Fibroblast of skin of right quadriceps (primary cell): ENCODE measurements around the gene DNAJB2.

Source experiments
- DNase-seq: peaks from one replicate; pipeline ENCODE4 v3.0.0-alpha.2; 2013

Gene DNAJB2

DNA sequence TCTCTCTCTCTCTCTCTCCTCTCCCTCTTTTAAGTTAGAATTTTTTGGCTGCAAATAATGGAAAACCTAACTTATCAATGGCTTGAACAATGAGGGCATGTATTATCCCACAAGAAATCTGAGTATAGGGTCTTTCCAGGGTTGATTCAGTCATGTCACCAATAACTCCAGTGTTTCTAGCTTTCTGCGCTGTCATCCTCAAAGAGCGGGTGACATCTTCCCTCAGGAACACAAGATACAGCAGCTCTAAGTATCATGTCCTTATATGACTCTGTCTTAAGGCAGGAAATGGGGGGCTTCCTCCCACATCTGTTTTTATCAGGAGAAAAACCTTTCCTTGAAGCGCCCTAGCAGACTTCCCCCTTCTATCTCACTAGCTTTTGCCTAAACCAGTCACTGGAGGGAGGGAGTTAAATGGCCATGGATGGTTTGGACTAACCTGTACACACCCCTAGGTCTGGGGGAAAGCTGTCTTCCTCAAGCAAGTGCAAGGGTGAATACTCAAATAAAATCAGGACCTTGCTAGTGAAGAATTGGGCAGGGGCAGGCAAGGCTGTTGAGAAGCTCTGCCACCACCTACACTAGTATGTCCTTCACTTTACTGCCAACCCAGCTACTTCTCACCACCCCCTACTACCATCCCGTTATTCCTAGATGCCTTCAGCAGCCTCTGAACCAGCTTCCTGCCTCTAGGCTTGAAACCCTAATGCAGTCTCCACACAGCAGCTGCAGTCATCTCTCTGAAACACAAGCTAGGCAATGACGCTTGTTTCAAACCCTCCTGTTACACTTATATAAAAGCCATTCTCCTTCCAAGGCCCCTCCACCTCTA lies 17.9 kb upstream of the DNAJB2 start:
- DNase-seq: no peak

DNA sequence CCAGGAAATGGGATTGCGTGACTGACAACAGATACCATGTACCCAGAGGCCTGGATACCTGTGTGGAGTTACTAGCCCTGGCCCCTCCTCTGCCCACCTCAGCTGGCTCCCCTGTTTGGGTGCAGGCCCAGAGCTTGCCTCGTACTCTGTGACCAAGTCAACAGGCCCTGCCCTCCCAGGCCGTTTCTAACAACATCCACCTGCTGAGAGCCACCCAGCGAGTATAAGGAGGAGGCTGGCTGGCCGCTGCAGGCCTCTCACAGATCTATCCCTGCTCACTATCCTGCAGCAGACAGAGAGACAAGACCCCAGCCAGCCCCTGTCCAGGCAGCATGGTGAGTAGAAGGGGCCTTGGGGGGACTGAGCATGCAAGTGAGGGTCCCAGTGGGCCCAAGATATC lies 12.9 kb upstream of the DNAJB2 start:
- DNase-seq: no peak

DNA sequence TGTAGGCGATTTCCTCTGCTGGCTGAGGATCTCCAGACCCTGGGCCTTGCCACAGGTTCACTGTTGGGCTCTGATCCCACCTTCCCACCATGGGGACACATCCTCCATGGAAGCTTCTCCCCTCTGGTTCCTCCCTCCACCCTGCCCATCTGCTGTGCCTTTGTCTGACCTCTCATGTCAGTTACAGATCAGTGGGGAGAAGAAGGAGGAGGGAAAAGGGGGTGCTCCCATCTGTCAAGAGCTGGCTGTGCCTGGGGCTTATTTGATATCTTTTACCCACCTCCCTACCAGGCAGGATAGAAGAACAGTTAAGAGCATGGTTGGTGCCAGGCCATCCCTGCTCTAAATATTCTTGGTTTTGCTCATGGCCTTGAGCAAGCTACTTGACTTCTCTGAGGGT lies 12.3 kb upstream of the DNAJB2 start:
- DNase-seq: no peak

DNA sequence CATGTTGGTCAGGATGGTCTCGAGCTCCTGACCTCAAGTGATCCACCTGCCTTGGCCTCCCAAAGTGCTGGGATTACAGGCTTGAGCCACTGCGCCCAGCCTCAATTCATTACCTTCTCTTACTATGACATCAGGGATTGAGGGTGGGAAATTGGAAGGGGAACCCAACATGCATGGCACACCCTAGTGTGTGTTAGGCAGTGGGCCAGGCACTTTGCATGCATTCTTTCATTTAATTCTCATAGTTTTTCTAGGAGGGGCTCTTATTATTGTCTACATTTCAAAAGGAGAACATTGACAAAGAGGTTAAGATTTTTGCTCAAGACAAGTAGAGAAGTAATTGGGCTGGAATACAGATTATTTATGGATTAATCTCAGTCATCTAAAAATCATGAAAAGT lies 10.9 kb upstream of the DNAJB2 start:
- no peak for DNase-seq

DNA sequence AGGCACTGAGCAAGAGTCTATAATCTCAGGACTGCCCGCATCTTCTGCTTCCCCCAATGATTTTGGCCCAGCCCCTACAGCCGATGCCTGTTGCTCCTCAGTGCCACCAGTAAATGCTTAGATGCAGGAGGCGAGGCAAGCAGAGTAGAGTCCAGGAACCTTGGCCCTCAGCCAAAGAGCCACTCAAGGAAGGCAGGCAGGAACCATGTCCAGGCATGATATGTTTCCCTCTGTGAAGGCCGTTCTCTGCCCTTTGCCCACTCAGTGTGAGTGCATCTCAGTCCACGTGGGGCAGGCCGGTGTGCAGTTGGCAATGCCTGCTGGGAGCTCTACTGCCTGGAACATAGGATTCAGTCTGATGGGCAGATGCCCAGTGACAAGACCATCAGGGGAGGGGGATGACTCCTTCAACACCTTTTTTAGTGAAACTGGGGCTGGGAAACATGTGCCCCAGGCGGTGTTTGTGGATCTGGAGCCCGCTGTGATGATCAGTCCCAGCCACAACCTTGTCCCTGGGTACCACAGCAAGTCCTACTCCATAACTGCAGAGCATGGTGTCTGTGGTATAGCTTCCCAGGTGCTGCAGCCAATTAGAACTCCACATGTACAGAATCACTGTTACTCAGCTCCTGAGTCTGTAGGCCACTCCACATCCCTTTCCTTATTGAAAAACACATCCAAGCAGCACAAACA lies 9.7 kb upstream of the DNAJB2 start:
- DNase-seq: no peak

DNA sequence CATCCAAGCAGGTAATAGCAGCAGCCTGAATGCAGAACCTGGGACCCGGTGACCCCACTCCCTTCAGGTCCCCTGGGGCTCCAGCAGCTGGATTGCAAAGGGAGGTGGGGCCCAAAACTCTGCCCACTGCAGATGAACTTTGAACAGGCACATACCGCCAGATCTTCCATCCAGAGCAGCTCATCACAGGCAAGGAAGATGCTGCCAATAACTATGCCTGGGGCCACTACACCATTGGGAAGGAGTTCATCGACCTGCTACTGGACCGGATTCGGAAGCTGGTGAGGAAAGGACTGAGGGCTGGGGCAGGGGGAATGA lies 9.2 kb upstream of the DNAJB2 start:
- DNase-seq: no peak

DNA sequence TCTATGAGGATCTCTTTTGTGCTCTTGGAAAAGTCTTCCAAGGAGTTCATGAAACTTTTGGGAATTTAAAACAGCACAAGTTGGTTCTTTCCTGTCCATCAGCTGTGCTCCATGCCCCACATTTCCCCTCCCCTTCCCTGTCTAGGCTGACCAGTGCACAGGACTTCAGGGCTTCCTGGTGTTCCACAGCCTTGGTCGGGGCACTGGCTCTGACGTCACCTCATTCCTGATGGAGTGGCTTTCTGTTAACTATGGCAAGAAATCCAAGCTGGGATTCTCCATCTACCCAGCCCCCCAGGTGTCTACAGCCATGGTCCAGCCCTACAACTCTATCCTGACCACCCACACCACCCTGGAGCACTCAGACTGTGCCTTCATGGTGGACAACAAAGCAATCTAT lies 8.1 kb upstream of the DNAJB2 start:
- no peak for DNase-seq

DNA sequence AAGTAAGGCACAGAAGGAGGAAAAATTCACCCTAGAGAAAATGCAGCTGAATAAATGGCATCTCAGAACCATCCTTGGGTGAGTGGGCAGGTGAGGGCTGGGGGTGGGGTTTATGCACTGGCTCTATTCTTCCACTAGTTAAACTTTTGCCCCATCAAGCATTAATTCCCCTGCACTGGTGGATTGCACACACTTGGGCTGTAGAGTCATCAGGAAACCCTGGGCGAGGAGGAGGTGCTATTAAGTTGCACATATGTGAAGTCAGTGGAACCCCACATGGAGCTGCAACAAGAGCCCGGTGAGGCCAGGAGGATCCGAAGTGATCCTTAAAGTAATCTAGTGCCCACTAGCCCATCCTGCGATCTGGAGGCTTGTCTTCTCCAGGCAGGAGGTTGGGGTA lies 6.8 kb upstream of the DNAJB2 start:
- DNase-seq: no peak

DNA sequence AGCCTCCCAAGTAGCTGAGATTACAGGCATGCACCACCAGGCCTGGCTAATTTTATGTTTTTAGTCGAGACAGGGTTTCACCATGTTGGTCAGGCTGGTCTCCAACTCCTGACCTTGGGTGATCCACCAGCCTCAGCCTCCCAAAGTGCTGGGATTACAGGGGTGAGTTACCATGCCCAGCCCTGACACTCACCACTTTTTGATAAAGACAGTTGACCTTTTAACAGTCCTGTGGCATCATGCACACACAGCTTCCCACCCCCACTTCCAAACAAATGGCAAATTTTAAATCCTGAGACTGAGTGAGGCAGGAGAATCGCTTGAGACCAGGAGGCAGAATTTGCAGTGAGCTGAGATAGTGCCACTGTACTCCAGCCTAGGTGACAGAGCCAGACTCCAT lies 6.2 kb upstream of the DNAJB2 start:
- no peak for DNase-seq

DNA sequence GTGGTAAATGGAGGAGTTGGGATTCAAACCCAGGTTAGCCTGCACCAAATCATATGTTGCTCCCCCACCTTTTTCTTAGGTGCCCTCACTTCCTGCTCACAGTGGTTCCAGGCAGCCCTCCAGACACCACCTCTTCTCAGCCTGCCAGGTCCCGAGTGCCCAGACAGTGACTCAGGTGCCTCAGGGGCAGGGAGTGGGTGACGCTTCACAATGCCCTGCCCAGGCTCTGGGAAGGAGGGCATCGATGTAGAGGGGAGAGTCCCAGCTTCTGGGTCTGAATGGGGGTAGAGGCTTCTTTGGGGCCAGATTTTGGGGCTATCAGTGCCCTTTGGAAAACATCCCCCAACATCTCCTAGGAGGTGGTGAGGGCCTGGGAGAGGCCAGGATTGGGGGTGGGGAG lies 5.2 kb upstream of the DNAJB2 start:
- no peak for DNase-seq

DNA sequence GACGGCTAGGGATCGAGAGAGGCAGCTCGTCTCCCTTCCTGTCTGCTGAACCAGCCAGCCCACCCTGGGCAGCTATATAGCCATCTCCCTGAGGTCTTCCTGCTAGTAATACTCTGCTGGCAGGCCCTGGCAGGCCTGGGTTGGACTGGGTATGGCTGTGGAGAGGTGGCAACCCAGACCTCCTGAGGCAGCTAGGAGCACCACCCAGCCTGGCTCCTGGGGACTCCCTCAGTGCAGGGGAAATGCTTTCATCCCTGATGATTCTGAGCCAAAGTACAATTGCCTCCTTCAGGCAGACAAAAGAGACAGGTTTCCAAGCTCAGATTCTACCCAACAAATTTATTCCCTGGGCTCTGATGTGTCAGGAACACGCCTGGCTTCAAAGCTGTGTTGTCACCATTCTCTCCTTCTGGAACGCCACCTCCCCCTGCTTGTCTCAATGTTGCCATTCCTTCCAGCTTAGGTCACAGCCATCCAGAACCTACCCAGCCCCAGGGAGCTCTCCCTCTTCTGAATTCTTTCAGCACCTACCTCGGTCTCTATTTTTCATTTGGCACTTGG lies 4.7 kb upstream of the DNAJB2 start:
- peak; percentile 86 for DNase-seq

DNA sequence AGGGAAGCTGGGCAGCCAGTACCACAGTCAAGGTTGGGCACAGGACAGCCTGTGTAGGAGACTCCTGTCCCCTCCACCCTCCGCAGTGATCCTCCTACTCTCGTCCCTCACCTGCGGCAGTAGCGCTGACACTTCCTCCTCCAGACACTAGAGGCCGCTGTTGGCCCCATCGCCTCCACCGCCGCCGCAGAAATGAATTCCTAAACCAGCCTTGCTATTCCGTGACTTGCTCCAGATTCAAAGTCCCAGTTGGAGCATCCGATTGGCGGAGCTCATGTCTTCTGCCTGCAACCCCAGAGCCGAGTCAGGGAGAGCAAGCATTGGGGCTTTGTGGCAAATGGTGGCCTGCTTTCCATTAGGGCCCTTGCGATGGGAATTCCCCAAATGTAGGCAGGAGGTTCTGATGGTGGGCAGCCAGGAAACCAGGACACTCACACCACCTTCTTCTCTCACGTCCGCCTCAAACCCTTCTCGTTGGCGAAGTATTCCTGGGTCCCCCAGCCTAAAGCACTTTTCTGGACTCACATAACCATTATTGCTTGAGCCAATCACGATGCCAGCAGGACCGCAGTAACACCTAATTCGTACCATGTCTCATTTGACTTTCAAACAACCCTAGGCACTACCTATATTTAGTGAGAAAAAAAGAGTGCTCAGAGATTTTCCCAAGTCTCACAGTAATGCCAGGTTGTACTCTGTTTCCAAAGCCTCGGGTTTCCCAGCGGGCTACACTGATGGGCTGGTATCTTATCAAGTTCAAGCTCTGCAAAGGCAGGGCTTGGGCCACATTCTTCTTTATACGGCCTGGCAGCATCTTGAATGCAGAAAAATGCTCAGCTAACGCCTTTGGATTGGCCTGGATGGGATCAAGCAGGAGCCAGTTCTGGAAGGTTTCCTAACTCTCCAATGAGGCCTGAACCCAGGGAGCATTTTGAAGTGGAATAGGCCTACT lies 1.2 kb upstream of the DNAJB2 start:
- DNase-seq: peak; percentile 83

DNA sequence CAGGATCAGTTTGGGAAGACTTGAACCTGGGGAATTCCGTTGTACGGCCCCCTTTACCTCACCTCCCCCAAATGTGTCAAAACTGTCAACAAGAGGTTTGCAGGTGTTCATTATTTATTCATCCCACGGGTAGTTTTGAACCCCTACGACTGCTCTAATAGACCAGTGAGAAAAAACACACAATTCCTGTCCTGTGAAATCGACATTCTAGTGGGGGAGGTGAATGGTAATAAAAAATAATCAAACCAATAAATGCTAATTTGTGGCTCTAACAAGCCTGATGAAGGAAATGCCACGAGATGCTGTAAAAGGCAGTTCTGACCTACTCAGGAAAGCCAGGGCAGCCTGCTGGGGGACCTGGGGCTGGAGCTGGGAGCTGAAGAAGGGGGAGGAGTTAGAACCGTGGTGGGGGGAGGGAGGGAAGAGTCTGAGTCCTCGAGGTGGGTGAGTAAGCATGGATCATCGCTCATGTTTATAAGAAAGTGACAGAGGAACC lies 463 bp upstream of the DNAJB2 start:
- DNase-seq: no peak

DNA sequence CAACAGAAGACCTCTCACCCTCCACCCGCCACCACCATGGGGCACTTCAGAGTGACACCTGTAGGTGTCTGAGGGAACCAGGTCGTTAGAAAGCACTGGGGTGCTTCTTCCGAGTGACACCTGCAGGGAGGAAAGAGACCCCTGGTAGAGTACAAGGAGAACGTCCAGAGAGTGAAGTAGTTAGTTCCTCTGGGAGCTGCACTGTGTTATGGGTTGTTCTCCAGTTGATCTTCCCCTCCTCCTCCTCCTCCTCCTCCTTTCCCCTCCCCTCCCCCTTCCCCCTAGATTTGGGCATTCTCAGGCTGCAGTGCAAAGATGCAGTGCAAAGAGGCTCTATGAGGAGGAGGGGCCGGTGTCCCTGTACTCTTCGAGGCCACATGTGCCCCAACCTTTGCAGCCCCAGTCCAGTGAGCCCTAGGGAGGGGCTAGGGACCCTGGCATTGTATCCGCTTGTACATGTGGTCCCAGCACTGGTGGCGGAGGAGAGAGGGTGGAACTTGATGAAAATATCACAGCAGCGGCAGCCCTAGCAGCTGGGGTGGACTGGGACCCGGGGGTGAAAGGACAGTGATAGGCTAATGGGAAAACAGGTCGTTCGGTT lies 850 bp downstream of the DNAJB2 start:
- no peak for DNase-seq

DNA sequence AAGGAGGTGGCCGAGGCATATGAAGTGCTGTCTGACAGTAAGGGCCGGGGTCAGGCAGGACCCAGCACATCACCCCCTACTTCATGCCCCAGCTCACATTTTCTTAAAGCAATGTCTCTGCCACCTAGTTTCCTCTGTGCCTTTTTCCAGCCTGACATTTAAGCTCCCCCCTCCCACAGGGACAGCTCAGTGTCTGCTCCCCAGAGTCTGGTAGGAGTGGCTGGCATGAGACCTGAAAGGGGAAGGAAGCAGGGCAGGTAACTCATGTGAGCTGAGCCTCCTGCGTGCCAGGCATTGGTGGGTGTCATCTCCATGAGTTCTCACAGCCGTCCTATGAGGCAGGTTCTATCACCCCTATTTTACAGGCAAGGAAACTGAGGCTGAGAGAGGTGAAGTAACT lies 1.5 kb downstream of the DNAJB2 start:
- DNase-seq: no peak

DNA sequence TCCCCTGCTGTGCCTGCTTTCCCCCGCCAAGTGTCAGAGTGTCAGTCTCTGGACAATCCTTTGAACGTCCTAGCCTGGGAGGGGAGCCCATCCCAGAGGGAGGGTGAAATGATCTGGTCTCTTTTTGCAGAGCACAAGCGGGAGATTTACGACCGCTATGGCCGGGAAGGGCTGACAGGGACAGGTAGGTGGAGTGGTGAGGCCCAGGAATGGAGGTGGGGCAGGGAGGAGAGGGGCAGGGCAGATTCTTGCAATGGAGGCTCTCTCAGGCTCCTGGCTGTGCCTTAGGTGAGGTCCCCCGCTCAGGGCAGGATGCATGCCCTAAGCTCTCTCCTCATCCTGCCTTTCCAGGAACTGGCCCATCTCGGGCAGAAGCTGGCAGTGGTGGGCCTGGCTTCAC lies 2.4 kb downstream of the DNAJB2 start:
- no peak for DNase-seq

DNA sequence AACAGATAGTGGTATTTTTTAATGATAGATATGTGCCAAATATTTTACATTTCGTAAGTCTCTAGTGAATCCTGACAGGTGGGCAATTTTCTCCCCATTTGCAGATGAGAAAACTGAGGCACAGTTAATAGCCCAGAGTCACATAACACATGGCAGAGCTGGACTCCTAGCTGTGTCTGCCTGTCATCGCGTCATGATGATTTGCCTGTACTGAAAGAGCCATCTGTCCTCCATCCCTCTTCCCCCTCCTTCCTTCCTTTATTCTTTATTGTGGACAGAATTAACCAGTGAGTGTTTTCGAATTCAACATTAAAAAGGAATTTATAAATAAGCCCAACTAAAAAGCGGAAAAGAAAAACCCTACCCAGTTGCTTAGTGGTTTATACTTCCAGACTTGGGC lies 3.2 kb downstream of the DNAJB2 start:
- DNase-seq: no peak

DNA sequence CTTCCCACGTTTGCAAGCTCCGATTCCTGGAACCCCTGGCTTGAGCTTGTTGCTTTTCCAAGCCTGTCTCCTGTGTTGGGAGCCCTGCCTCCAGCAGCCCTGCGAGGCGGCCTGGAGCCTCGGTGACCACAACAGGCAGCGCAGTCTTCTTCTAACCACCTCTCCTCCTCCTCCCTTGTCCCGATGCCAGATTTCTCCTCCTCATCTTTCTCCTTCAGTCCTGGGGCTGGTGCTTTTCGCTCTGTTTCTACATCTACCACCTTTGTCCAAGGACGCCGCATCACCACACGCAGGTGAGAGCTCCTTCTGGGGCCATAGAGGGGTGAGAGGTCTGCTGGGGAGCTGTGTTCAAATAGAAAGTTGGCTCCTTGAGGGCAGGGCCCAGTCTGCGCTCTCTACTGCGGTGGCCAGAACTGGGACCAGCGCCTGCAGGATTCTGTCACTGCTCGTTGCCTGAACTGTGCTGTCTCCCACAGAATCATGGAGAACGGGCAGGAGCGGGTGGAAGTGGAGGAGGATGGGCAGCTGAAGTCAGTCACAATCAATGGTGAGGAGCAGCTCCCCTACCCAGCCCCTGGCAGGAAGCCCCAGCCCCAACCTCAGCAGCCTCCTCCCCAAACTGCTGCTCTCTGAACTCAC lies 3.9 kb downstream of the DNAJB2 start:
- no peak for DNase-seq

DNA sequence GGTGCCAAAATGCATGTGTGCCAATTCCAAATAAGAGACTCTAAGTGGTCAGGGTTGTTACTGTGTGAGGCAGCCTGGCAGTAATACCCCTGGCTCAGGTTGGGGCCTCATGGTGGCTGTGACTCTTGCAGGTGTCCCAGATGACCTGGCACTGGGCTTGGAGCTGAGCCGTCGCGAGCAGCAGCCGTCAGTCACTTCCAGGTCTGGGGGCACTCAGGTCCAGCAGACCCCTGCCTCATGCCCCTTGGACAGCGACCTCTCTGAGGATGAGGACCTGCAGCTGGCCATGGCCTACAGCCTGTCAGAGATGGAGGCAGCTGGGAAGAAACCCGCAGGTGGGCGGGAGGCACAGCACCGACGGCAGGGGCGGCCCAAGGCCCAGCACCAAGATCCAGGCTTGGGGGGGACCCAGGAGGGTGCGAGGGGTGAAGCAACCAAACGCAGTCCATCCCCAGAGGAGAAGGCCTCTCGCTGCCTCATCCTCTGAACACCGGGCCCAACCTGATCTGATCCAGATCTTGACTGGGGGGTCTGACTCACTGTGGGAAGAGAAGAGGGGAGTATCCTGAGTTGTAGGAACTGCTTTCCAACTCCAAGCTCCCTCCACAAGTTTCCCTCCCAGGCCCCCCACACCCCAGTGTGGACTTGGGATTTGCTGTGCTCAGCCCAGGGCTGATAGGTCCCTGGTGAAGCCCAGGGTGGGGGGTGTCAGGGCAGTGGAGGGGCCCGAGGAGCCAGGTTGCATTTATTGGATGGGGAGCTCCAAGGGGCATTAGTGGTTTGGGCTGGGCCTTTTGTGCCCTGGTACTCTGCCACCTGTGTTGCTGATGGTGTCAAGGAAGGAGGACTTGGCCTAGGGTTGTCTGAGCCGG lies 5.6 kb downstream of the DNAJB2 start:
- no peak for DNase-seq

DNA sequence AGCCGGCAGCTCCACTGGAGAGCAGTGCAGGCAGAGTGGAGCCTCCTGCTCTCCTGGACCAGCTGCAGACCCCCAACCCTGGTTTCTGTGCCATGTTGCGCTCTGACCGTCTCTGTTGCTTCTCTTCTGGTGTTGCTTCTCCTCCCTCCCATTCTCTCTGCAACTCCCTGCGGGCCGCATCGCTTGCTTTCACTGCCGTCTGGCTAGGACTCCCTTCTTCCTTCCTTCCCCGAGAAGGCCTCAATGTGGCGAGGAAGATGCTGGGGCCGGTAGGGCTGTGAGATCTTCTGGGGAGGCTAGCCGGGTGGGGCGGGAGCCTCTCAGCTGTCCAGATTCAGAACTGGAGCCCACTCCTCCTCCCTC lies 6.2 kb downstream of the DNAJB2 start:
- DNase-seq: no peak

DNA sequence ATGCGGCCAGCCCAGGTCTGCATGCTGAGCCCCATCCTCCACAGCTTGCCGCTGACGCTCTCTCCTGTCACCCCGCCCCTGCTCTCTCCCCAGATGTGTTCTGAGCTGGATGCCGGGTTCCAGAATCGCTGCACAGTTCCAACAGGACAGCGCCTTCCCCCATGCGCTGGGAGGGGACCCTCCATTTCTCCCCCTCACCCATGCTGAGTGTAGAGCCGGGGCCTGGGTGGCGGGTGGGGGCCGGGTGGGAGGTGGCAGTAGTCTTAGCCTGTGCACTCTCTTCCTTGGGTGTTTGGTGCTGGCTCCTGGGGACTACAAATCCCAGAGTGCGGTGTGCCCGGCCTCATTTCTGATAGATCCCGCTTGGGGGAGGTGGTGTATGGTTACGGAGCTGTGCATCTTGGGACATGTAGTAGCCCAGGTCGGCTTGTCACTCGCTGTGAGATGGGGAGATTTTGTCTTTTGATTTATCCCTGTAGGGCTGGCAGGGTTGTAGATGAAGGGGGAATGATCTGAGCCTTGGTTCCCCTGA lies 6.8 kb downstream of the DNAJB2 start:
- peak; percentile 71 for DNase-seq
